HG02973 (cell line): Measurements from ENCODE around the gene TBC1D4.
A peak's percentile ranks its signal among the peaks of the same experiment; 100 is the strongest.

ENCODE experiments used
- ATAC-seq: cut with Tn5 transposase; IDR thresholded peaks from one replicate; pipeline ENCODE4 v1.9.1; 2021; ENCODE audit warnings: moderate library complexity; ENCODE audit not compliant: unreplicated experiment

The TBC1D4 gene

DNA sequence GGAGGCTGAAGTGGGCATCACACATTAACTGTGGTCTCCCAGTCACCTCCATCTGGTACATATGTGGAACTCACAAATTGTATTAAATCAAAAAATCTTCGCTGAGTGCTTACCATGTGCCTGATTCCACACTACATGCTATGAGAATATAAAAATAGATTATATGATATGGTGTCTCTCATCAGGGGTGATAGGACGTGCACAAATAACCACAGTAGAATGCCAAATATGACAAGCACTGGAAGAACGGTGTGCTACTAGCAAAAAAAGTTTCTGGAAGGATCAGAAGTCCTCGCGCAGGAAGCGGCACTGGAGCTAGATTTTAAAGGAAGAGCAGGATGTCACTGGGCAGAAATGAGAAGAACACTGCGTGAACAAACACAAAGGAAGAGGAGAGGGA lies 62.3 kb downstream of the TBC1D4 start:
- no peak for ATAC-seq

DNA sequence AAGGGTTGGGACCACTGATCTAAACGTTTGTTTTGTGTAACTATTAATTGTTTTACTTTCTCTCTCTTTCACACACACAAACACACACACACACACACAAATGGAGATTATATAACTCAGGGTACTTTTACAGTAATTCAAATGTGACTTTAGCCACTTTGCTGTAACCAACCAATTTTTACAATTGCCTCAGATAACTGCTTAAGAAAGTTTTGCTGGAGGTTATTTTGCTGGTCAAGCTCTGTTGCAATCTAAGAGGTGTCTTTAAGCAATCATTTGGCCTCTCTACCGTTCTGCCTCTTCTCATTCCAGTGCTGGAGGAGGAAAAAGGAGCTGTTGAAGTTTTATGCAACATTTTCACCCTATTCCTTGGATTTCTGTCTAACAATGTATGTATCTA lies 63.0 kb downstream of the TBC1D4 start:
- no peak for ATAC-seq

DNA sequence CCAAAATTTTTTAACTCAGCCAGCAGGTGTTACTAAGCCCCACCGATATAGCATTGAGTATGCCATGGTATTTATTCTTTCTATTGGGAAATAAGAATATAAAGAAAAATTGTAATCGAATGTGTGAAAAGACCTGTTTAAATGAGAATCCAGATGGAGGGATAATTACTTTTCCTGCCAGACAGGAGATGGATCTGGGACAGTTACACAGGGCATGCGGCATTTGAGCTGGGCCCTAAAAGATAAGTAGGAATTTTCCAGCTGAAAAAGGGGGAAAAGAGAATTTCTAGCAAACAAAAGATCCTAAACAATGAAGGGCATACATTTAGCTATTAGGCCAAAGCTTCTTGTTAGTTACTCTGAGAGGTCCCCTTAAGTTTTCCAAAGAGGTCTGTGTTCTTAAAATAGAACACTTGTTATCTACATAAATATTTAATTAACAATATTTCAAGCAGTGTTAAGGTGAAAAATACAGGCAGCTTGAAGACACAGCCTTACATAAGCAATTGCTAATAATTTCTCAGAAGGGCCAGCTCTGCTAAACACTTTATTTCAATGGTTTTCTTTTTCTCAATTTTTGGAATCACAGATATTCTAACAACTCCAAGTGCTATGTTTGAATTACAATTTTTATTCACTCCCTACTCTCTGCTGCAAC lies 63.7 kb downstream of the TBC1D4 start:
- ATAC-seq, result no peak

DNA sequence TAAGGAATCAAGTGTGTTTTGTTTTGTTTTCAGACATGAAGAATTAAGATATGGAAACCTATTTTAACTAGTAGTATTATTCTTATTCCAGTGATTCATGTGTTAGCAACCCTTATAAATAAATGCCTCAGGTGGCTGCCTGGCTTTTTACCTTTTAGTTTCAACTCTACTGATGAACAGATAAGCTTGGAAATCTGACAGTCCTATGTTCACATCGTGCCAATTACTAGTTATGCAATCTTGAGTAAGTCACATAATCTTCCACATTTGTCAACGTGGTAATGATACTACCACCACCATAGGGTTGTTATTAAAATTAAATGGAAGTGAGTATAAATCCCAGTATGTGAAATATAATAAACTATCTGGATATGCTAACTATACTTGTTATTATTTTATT lies 64.3 kb downstream of the TBC1D4 start:
- ATAC-seq, result no peak

DNA sequence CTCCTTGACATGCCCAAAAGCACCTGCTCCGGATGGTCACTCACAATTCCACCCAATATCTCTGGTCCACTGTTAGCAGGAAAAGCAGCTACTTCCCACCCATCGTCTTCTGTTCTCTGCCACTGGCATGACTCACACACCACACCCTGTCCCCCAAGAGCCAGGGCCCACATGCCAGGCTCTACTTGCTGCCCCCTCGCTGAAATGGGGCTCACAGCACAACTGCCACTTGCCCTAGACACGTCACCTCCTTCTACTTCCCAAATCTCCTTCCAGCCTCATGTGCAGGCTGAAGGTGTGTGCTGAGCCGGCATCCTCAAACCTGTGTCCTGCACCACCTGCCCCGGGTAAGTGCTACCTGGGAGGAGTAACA lies 65.0 kb downstream of the TBC1D4 start:
- ATAC-seq, result peak; percentile 10

DNA sequence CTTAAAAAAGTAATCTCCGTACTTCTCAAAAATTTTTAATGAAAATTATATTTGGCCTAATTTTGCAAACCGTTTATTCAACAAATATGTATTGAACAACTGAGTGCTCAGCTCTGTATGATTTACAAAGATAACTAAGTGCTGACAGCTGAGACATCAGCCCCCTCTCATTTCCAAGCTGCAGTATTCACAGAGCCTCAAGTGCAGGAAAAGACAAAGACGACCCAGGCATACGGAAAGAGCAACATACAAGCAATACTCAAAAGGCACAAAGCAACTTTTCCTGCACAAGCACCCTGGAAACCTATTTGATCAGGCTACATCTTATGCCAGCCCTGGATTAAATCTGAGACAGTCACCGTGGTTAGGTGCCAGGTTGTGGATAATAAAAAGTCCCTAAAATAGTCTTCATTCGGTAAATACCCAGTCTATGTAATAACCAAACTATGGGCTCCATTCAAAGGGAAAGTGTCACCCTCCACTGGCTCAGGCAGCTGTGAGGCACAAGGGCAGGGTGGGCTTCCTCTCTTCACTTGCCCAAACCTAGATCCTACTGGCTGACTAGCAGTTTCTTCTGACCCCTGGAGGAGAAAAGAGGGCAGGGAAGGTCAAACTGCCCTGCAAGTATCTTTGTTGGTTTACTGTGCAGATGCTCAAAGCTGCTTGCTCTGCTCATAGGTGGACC lies 65.5 kb downstream of the TBC1D4 start:
- peak; percentile 68 for ATAC-seq

DNA sequence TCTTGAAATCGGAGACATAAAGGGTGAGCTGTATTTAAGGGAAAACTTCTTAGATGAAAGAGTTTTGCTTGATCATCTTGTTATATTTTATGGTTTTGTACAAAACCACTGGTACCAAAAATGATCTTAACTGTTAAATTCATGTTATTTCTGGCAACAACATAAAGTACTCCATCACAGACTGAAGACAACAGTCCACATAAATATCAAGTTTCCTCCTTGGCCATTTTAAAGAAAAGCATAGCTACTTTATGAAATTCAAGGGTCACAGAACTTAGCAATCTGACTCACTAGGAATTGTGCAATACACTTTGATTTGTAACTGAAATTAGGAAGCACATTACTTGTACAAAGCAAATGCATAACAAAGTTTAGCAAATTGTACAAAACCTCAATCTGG lies 66.3 kb downstream of the TBC1D4 start:
- no peak for ATAC-seq

DNA sequence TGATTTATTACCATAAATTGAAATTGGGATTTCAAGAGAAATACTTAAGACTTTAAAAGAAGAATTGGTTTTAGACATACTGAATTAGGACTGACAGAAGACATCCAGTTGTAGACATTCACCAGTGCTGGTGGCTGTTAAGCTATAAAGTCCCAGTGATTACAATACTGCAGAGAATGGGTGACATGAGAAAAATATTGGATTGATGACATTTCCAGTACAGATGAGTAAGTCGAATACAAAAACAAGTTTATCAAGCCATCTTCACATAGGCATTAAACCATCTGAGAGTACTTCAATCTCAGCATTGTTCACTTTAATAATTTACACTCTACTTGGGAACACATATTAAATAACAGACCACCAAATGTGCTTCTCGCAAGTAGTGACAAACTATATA lies 66.8 kb downstream of the TBC1D4 start:
- no peak for ATAC-seq

DNA sequence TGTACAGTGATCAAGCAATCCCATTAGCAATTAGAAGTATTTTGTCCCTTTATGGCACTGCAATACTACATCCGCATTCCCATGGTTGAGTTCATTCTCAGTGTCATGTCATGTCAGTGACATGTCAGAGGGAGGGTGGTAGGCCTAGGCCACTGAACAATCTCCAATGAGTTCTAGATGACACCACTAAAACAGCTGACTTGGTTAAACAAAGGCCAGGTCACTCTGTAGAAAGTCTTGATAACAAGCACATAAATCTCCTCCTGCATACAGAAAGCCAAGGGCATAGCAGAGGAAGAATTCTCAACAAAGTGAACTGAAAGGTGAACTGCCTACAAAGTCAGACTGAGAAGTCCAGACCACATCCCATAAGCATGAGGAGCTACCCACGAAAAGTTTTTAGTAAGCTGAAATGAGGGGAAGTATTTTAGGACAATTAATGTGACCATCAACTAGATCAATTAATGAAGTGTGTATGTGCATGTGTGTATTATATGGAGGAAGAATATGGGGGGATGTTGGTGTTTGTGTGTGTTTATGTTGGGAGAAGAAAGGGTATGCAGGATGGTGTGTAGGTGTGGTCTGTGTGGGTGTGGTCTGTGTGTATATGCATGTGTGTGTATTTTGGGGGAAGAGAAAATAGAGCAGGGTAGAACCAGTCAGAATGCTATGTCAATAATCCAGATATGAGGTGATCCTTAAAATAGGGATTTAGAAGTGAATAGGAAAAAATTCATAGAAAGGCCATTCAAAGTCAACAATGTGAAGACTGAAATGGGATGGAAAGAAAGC lies 67.7 kb downstream of the TBC1D4 start:
- no peak for ATAC-seq

DNA sequence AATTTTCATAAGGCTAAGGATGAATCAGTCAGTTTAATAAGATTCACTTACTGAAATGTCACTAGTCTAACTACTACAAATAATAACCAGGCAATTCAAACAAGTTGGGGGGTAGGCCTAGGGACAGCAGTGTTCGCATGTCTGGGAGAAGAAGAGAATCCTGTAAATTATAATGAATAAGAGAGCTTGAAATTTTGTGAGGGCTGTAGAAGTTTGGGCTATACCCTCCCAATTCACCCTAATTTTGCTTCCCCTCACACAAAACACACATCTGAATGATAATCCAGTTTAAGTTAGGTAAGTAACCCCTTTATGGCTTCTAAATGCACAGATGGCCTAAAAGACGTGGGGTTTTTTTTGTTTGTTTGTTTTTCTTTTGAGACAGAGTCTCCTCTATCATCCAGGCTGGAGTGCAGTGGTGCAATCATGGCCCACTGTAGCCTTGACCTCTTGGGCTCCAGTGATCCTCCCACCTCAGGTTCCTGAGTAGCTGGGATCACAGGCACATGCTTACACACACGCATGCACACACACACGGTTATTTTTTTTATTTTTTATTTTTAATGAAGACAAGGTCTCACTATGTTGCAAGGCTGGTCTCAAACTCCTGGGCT lies 69.9 kb downstream of the TBC1D4 start:
- no peak for ATAC-seq

DNA sequence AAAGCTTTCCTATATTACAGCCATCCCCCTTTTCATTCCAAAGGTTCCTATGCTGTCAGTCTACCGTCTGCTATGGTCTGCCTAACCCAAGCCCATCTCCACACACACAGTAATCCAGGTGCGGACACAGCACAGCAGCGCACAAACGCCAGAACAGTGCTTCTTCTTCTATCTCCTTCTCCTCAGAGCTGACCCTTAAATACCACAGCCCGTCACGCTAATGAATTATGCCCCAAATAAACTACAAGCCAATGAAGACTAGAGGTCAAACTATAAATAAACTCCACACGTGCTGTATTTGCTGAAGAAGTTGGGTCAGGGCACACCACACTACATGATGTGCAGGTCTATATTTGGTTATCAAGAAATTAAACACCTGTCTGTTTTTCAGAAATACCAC lies 71.8 kb downstream of the TBC1D4 start:
- ATAC-seq, result no peak

DNA sequence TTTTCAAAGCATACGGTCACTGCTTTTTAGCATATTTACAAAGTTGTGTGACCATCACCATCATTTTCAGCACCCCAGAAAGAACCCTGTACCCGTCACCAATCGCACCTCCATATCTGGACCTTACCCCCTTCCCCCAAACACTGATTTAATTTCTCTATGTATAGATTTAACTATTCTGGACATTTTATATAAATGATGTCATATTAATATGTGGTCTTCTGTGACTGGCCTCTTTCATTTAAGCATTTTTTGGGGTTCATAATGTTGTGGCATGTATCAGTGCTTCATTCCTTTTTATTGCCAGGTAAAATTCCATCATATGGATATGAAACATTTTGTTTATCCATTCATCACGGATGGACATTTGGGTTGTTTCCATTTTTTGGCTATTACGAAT lies 74.0 kb downstream of the TBC1D4 start:
- no peak for ATAC-seq

DNA sequence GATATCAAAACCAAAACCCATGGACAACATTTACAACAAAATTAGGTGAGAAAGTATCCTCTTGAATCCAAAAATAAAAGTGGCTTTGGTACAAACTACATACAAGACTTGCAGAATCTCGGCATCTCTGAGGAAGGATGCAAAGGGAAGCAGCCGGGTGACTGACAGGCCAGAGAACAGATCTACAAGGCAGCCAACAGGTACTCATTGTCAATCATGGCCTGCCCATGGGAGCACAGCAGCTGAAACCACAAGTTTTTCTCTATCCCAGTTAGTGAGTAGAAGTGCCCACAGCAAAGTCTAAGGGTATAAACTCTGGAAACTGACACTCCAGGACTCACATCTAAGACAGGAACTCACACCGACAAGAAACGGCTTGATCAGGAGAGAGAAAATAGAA lies 74.5 kb downstream of the TBC1D4 start:
- no peak for ATAC-seq

DNA sequence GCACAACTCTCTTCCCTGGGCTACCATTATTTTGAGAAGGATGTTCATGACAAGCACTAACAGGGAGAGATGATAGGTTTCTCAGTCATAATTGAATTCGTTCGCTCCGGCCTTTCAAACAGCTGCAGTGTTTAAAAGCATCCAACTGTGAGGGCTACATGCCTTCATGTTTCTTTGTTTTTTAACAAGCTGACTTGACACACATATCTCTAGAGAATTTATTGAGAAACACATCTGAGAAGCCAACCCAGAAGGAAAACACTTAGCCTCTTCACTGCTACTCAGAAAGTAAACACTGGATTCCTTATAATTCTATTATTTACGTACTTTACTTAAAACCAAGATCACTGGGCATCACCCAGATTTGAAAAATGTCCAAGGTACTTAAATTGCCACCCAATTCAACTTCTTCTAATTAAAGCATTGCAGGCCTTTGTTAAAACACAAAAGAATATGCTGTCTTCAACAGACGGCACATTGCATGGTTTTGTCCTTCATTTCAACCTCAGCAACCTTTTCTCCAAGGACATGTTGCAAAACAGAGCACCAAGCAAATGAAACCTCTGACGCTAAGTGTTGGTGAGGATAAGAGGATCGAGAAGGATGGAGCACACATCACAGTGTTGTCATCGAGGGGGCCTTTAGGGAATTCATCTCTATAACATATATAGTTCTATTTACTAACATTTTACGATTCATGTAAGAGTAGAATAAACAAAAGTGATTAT lies 75.8 kb downstream of the TBC1D4 start:
- ATAC-seq, result no peak

DNA sequence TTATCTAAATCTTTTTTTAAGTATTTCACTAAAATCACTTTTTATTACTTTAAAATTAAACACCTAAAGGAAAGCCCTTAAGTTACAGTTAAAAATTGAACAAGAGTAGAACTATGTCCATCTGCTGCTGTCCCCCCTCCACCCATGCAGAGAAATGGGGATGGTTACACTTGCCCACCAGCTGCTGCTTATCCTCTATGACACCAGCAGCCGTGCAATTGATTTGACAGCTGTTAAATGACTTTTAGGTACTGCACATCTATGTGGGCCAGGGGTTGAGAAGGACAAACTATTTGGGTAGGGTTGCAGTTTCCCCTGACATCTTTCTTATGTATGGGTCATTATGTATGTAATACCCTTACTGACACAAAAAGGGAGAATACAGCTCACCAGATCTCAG lies 77.2 kb downstream of the TBC1D4 start:
- ATAC-seq, result no peak

DNA sequence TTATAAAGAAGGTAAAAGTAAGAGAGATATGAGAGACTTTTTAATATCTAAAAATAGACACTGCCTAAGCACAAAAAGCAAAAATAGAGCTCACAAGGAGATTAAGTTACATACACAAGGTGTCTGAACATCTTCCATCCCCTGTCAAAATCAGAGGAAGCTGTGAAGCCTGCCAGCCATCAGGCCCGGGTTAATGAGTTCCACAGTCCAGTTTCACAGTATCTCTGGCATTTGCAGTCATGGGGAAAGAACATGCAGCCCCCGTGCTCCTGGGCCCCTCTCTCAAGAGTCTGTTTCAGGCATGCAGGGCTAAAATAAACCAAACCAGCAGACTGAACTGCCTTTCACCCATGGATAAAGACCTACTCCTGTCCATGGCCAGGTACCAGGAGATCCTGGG lies 79.2 kb downstream of the TBC1D4 start:
- no peak for ATAC-seq

DNA sequence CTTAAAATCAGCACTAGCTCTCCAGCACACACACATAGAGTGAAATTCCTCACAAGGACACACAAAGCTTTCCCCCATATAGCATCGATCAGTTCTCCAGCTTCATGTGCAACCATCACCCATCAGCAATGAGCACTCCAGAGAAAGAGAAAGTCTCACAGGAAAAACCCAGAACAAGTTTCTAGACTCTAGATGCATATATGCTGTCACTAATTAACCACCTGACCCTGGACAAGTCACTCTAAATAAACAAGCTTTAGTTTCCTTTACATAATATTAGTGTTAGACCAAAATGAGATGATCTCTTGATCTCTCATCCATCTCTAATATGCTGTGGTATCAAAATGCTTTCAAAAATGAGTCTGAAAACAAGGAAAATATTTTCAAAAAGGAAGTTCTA lies 81.2 kb downstream of the TBC1D4 start:
- peak; percentile 52 for ATAC-seq

DNA sequence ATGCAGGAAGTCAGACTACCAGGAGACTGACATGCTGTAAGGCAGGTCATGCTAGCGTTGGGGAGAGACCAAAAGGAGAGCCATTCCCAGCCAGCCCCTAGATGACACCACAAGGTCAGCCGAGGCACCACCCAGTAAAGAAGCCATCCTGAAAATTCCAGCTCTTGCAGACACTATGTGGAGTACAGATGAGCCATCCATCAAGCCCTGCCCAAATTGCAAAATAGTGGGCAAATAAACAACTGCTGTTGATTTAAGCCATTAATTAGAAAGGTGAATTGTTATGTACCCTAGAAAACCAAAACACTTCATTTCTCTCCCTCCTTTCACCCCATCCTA lies 82.1 kb downstream of the TBC1D4 start:
- no peak for ATAC-seq

DNA sequence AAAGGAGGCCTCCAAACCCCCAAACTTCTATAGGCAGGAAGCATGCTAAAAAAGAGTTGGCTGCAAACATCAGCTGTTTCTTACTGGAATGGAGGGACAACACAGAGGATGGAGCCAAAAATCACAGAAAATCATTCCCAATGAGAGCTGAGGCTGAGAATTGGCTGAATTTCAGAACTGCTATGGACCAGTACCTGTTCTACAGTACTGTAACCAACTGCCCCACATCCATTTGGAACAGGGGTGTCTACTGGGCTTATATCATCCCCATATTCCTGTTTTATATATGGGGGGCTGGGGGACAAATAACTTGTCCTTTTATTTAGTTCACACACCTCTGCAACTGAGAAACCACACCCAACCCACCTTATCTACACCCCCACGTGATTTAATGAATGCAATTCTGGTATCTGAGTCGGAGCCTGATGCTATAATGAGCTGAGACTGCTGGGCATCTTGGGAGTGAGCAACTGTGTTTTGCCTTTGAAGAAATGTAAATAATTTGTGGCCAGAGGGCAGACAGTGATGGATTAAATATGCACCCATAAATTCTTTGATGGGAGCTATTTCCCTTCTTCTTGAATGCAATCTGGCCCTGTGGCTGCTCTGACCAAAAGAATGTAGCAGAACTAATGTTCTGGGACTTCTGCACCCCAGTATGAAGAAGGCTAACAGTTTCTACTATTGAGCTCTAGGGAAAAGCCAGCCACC lies 82.6 kb downstream of the TBC1D4 start:
- no peak for ATAC-seq

DNA sequence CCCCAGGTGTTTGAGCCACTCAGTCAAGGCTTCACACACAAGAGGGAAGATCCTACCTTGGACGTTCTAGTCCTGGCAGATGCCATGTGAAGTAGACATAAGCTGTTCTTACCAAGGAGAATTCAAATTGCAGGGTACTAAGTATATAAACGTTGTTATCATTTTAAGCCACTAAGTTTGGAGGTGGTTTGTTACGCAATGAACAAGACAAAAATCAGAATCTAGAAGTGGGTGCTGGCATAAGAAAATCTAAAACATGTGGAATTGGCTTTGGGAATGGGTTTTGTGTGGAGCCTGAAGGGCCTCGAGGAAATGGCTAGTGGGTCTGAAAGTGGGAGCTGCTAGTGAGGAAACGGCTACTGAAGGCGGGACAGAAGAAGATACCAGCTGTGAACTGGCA lies 83.9 kb downstream of the TBC1D4 start:
- ATAC-seq, result no peak

DNA sequence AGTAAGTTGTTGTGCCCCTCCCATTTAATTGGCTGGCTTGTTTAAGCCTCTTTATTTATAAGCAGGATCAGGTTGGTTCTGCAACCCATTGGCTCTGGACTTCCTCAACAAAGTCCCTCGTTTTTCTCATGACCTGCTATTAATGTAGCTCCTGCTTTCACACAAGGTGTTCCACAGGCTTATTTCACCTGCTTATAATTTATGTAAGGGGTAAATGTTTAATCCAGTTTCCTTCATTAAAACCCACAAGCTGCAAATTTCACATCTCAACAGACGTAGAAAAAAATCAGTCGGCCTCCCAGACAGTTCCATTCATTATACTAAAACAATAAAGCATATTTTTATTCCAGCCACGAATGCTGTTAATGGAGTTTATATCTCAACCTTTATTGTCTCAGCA lies 86.1 kb downstream of the TBC1D4 start:
- no peak for ATAC-seq
